ENCODE data around the gene GUCD1. TPM values are rescaled to one million over a fixed set of nuclear protein-coding genes. Genes with fewer than 3 reads are reported as not detected.

Gene GUCD1
- total and polyA plus RNA-seq, 2 of the 8 experiments (the other 6 are each of a cell fraction or from before 2014, with no cell fraction given) = 85.2 to 128 TPM

- TF ChIP-seq BCL11A (IDR thresholded peaks at IDR 0.05; ENCODE audit: low read depth in 2 of 2, low read length in 2 of 2) = no peak
- no peak for TF ChIP-seq HDAC6 (IDR thresholded peaks at IDR 0.05; ENCODE audit: low read depth, low read length)
- no peak for TF ChIP-seq YY1 (IDR thresholded peaks at IDR 0.05; ENCODE audit: low read depth, low read length)
- no peak for TF ChIP-seq RNF2 (IDR thresholded peaks at IDR 0.05; ENCODE audit: borderline replicate concordance, low read depth, low read length, missing control alignments, poor library complexity, severe bottlenecking)
Observed at GRCh38 chr22:24523873-24524272, 31.1 kb downstream of the GUCD1 start (continued).
